Measurements from ENCODE around the gene CFAP61.
"Not testable (repeated sequence)": the region's sequence is repeated elsewhere in the genome, so short reads cannot be mapped to it uniquely, and the experiment has no call there.

The CFAP61 gene

DNA sequence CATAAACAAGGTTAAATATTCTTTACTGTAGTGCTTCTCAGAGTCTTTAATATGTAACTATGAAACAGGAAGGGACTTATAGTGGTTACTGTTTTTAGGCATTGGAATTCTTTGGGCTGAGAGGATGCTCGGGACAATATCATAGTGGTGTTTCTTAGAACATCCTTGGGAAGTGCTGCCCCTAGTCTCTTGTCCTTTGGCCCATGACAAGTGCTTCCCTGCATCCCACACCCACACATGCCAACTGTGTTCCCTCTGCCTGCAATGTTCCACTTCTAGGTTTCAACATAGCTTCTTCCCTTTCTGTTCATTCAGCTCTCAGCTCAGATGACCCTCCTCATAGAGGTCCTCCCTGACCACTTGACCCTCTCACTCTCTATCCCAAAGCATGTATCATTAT lies 37.6 kb downstream of the CFAP61 start:
- DNase-seq (ENCODE audit: low read depth) = no peak

DNA sequence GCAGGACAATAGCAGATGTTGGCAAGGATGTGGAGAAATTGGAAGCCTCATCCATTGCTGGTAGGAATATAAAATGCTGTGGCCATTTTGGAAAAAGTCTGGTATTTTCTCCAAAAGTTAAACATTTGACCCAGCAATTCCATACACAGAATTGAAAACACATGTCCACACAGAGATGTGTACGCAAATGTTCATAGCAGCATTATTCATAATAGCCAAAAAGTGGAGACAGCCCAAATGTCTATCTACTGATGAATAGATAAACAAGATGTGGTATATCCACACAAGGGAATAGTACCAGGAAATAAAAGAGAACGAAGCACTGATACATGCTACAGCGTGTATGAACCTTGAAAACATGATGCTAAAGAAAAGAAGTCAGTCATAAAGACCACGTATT lies 40.5 kb downstream of the CFAP61 start:
- no peak for DNase-seq (ENCODE audit: low read depth)

DNA sequence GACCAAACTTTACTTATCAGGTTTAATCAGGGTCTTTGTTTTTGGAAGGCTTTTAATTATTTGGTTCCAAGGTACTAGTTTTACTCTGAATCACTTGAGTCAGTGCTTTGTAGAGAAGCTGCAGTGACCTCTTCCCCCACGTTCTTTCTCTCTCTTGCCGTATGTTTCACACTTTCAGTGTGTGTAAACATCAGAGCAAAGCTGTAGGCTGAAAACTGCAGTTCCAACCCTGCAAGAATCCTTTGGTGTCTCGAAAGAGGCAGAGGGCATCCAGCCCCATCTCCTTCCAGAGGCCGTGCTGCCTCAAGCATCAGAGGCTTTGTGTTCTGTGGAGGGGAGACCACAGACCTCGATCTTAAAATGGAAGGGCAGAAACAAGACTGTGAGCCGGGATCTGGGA lies 42.1 kb downstream of the CFAP61 start:
- DNase-seq (ENCODE audit: low read depth) = no peak

DNA sequence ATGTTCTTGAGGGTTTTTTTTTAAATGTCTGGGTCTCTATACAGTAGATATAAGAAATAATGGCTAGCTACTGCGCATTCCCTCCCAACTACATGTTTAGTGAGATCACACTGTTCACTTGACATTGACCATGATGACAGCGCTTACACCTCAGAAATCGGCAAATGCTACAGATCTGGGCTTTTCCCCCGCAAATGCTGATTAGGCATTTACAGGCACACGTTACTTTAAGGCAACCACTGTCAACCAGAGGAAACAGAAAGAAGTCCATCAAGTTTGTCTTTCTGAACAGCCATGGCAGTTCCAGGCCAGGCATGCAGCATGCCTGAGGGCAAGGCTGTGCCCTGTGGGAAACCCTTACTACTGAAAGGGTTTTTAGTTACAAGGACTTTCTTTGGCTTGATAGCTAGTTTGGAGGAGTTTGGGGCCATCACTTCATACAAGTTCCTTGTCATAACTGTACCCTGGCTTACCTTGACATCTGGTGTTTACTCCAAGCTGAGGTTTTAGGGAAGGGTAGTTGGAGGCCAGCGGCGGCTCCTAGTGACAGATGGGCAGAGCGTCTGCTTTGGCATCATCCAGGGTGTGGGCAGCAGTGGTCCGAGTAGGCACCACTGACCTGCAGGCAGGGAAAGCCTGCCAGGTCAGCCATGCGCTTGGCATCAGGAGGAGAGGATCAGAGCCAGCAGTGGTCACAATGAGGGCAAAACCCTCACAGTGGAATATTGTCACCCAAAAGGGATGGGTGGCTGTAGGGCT lies 43.0 kb downstream of the CFAP61 start:
- DNase-seq (ENCODE audit: low read depth) = no peak

- DNase-seq (ENCODE audit: low read depth) = no peak
These were observed 44.1 kb downstream of the CFAP61 start for GRCh38 chr20:20096421-20096820.

DNA sequence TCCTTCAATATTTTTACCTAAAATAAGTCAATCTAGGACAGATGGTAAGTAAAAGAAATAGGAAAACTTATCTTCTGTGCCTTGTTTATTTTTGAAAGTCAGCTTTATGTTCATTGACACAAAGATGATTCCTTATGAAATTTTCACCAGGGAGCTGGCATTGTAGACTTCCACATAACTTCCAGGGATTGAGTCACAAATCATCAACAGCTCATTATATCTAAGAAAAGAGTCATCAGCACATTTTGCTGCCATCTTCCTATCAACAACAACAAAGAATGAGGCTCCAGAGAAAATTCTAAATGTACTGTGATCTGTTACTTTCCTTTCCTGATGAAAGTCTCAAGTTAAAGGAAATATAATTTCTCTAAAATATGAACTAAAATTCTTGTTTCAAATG lies 48.5 kb downstream of the CFAP61 start:
- no peak for DNase-seq (ENCODE audit: low read depth)

GRCh38 chr20:20102163-20102562 lies 49.8 kb downstream of the CFAP61 start:
- no peak for DNase-seq (ENCODE audit: low read depth)

GRCh38 chr20:20102716-20103258 lies 50.5 kb downstream of the CFAP61 start:
- no peak for DNase-seq (ENCODE audit: low read depth)

DNA sequence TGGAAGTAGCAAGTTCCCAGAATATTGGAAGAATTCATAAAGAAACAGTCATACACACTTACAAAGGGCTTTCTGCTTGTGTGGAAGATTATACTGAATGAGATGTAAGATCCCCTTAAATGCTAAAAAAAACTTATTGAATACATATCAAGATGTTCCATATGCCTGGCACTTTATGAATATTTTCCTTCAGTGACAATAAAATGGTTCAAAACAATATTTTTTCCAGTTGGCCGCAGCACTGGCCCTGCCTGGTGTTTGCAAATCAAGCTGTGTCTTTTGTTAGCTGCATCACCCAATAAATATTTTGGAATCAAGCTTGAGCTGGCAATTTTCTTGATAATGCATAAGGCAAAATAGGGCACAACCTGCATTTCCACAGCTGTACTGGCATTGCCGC lies 51.2 kb downstream of the CFAP61 start:
- no peak for DNase-seq (ENCODE audit: low read depth)

DNA sequence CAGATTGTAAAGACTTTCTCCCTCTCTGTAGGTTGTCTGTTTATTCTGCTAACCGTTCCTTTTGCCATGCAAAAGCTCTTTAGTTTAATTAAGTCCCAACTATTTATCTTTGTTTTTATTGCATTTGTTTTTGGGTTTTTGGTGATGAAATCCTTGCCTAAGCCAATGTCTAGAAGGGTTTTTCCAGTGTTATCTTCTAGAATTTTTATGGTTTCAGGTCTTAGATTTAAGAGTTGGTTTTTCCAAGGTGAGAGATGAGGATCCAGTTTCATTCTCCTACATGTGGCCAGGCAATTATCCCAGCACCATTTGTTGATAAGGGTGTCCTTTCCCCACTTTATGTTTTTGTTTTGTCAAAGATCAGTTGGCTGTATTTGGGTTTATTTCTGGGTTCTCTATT lies 70.9 kb downstream of the CFAP61 start:
- not testable (repeated sequence) for DNase-seq (ENCODE audit: low read depth)

- no peak for DNase-seq (ENCODE audit: low read depth)
These were observed 78.1 kb downstream of the CFAP61 start for GRCh38 chr20:20130399-20130798.

- DNase-seq (ENCODE audit: low read depth) = no peak
These were observed 82.7 kb downstream of the CFAP61 start for GRCh38 chr20:20134941-20135575.

DNA sequence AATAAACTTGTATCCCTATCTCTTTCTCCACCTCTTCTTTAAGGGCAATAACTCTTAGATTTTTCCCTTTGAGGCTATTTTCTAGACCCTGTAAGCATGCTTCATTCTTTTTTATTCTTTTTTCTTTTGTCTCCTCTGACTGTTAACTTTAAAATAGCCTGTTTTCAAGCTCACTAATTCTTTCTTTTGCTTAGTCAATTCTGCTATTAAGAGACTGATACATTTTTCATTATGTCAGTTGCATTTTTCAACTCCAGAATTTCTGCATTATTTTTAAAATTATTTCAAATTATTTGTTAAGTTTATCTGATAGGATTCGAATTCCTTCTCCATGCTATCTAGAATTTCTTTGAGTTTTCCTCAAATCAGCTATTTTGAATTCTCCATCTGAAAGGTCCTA lies 84.0 kb downstream of the CFAP61 start:
- no peak for DNase-seq (ENCODE audit: low read depth)

GRCh38 chr20:20137851-20138250 lies 85.5 kb downstream of the CFAP61 start:
- no peak for DNase-seq (ENCODE audit: low read depth)

- no peak for DNase-seq (ENCODE audit: low read depth)
These were observed 86.2 kb downstream of the CFAP61 start for GRCh38 chr20:20138301-20139064.

GRCh38 chr20:20139403-20139802 lies 87.1 kb downstream of the CFAP61 start:
- no peak for DNase-seq (ENCODE audit: low read depth)

GRCh38 chr20:20143165-20143564 lies 90.8 kb downstream of the CFAP61 start:
- DNase-seq (ENCODE audit: low read depth) = no peak

DNA sequence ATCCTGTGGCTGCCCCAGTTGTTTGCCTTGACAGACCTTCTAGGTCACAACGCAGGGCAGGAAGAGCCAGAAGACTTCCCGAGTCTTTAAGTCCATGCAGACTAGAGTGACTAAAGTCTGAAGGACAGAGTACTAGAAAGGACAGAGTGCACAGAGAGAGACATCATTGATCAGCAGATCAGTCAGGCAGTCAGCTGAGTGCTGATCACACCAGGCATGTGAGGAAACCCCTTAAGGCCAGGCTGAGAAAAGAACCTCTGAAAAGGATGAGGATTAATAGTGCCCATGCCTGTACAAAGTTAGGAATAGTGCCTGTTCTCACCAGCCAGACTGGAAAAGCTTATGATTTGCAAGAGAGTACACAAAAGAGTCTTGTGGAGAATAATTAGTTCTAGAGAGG lies 91.3 kb downstream of the CFAP61 start:
- no peak for DNase-seq (ENCODE audit: low read depth)

- DNase-seq (ENCODE audit: low read depth) = no peak
These were observed 96.4 kb downstream of the CFAP61 start for GRCh38 chr20:20148779-20149178.

DNA sequence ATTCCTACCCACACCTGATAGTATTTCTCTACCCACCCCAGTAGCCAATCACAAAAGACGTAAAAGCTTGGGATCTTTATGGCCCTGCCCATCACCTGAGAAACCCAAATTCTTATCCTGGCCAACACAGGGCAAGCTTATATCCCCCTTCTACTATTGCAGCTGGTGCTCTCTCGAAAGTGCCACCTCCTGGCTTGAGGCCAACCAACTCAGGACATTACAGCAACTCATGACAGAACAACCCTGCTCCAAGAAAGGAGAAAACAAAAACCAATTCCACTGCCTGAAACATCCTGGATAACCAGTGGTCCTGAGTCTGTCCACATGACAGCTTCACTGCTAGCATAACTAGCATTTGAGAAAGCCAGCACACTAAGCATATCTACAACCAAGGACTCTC lies 97.9 kb downstream of the CFAP61 start:
- DNase-seq (ENCODE audit: low read depth) = no peak

DNA sequence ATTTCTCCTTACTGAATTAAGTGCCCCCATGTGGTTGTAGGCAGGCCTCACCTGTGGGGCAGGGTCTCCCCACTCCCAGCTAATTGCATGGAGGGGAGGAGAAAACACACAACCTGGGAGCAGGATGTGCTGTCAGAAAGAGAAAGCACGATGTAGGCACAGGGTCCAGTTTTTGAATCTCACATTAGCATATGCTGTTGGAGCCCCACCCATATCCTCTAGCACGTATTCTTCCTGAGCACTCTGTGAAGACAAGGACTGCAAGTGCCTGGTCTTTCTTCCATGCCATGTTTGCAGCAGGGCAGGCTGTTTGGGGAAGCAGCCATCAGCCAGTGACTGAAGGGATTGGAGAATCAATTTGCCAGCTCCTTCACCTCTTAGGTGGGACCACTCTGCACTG lies 108.2 kb downstream of the CFAP61 start:
- DNase-seq (ENCODE audit: low read depth) = no peak

DNA sequence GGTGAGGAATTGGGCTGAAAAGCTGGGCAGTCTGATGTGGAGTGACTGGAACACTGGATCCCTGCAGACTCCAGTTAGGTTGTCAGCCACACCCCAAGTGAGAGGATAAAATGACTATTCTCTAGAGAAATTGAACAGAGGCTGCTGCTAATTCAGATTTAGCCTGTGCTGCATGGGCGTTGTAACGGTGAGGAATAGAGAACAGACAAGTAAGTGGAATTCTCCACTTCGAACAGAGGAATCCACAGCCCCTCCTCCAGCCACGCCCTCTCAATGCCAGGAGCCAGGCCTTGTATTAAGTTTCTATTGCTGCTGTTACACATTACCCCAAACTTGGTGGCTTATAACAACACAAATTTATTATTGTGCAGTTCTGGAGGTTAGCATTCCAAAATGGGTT lies 109.3 kb downstream of the CFAP61 start:
- no peak for DNase-seq (ENCODE audit: low read depth)

GRCh38 chr20:20167698-20168097 lies 115.4 kb downstream of the CFAP61 start:
- DNase-seq (ENCODE audit: low read depth) = no peak
